RPMI8226 (cell line): ENCODE measurements around the gene TBL1X.
"Not testable (repeated sequence)": the region's sequence is repeated elsewhere in the genome, so short reads cannot be mapped to it uniquely, and the experiment has no call there.

Source experiments
- DNase-seq: peaks from one replicate; pipeline ENCODE4 v3.0.0-alpha.2; 2015

Gene TBL1X

GRCh38 chrX:9500584-9500983 is 35.7 kb downstream of the TBL1X start:
- DNase-seq: no peak

DNA sequence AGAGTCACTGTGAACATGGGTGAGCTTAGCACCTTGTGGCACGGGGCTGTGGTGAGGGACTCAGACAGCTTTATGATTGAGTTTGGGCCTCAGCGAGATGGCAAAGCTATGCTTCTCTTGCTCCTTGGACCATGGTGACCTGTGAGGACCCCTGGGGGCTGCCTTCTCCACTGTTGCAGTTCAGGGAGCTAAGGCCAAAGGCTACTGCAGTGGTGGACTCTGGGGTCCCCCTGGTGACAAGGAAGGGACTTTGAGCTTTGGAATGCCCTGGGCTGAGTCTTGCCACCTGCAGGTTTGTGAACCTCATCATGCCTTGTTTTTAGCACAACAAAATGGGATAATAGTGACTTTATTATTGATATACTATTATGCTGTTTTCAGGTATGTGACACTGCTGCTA is 36.5 kb downstream of the TBL1X start:
- DNase-seq: no peak

DNA sequence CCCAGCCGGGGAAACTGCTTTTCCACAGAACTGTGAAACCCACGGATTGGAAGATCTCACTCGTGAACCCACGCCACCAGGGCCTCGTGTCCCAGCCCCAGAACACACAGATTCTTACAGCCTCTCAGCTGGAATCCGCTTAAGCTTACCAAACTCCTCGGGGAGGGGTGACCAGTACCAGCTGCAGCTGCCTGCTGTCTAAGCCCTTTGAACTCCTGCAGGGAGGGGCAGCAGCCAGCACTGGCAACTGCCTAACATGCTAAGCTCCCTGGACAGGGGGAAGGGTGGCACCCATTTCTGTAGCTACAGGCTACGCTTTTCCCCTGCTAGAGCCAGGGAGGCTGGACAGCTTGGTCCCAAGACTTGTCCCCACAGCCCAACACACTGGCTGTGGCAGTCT is 38.4 kb downstream of the TBL1X start:
- DNase-seq: no peak

GRCh38 chrX:9510366-9510765 is 45.5 kb downstream of the TBL1X start:
- DNase-seq: no peak

DNA sequence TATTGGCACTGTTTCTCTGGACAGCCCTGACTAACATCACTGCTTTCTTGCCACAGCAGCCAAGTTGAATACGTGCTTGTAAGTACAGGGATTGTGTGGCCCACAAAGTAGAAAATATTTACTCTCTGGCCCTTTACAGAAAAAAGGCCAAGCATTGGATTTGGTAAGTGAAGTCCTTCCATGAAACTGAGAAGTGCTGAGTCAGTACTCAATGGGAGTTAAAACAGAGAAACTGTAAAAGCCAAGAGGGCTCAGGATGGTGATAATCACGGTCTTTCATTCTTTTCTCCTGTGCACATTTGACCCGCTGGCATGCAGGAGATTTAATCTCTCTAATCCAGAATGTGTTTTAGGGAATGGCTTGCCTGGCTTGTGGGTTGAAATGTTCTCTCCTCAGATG is 46.1 kb downstream of the TBL1X start:
- no peak for DNase-seq

- DNase-seq: no peak
These were observed 50.6 kb downstream of the TBL1X start for GRCh38 chrX:9515489-9515888.

GRCh38 chrX:9515973-9516538 is 51.2 kb downstream of the TBL1X start:
- no peak for DNase-seq

DNA sequence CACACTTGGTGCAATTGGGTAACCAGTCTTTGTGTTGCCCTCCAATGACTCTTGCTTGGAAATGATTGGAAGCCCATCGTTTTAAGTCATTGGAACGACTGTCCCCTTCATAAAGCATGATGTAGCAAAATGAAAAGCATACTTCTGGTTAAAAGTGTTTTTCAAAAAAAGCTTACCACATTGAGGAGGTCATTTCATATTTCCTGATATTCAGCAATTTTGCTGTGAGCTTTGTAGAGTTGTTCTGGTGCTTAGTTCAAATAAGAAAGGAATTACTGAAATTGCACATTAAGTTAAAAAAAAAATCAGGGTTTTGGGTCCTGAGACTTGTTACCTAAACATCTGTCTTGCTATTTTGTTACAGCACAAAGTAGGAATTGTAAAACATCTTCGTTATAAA is 51.8 kb downstream of the TBL1X start:
- DNase-seq: no peak

DNA sequence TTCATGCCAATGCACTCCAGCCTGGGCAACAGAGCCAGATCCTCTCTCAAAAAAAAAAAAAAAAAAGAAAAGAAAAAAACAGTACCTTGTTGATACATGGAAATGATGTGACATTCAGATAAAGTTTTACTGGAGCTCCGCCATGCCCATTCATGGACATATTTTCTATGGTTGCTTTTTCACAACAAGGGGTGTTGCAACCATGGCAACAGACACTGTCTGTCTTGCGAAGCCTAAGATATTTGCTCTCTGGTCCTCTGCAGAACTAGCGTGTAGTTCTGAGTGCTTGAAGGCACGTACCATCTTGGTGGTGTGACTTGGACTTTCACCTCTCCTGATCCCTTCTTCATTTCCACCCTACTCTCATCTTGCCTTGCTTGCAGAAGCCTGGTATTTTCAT is 53.2 kb downstream of the TBL1X start:
- no peak for DNase-seq

GRCh38 chrX:9518889-9519288 is 54.0 kb downstream of the TBL1X start:
- DNase-seq: no peak

GRCh38 chrX:9519546-9520216 is 54.8 kb downstream of the TBL1X start:
- DNase-seq: no peak

DNA sequence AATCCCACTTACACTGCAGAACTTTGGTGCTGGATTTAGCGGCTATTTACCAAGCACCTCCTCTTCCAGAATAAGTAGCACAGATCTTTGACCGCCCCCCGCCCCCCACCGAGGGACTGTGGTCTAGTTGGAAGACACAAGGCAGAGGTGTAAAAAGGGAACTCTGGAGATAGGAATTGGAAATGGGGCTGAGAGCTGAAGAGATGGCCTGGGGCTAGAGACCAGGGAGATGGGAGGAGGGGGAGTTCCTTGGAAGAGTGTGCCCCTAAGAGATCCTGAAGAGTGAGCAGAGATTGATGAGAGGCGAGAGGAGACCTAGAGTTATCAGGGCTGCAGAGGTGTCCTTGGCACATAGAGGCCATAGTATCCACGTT is 55.3 kb downstream of the TBL1X start:
- DNase-seq: no peak

- DNase-seq: no peak
These were observed 57.7 kb downstream of the TBL1X start for GRCh38 chrX:9522378-9523155.

DNA sequence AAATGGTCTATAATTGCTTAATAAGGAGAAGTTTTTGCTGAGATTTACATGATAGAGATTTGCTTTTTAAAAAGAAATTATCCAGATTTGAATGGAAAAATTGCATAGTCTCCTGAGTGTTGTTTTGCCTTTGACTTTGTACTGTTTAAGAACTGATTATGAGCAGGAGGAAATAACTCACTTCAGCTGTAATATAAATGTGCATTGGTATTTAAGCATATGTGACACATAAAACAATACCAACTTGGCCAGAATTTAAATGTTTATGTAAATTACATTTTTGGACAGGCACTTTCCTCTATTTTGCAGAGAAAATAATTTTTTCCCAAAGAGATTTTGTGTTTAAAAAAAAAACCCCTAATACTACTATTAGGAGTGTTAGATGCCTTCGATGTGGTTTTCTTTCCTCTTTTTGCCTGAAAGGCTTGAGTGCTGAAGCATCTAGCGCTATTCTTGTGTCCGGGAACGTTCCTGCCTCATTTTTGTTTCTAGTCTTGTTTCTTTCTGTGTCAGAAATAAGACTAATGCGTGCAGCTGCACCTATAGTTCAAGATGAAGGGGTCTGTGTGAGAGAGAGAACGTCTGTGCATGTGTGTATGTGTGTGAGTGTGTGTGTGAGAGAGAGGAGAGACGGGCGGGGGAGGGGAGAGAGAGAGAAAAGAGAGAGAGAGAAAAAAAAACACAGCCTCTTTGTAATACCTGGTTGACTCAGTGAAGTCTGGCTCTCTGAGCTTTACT is 60.8 kb downstream of the TBL1X start:
- DNase-seq: no peak

- DNase-seq: no peak
These were observed 62.1 kb downstream of the TBL1X start for GRCh38 chrX:9526965-9527364.

DNA sequence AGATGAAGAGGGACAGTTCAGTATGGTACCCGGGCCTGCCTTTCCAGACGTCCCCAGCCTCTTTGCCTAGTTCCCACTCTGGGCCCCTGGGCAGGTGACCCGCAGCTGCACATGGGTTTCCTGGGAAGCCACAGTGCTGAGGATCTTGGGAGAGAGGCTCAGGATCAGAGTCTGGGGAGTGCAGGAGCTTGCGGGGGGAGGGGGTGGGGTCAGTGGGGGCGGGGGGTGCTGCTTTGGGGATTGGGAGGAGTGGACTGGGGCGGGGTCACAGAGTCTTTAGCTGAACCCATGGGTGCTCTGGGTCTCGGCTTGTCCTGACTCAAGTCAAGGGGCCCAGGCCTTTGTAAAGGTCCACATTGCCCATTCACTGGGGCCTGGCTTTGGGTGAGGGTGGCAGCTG is 63.6 kb downstream of the TBL1X start:
- no peak for DNase-seq

- DNase-seq: no peak
These were observed 64.4 kb downstream of the TBL1X start for GRCh38 chrX:9529223-9529622.

GRCh38 chrX:9530848-9531274 is 66.0 kb downstream of the TBL1X start:
- no peak for DNase-seq

DNA sequence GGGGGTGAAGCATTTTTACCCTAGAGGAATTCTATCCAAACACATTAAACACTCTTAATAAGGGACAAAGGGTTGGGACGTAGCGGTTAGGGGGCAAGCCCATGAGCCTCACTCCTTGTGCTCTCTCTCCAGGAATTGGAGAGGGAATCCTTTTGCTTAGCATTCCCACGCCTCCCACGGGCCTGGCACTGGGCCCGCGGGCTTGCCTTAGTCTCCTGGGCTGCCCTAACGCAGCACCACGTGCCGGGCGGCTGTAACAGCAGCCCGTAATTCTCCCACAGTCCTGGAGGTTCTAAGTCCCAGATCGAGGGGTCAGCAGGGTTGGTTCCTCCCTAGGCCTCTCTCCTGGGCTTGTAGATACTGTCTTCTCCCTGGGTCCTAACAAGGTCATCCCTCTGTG is 67.5 kb downstream of the TBL1X start:
- no peak for DNase-seq

DNA sequence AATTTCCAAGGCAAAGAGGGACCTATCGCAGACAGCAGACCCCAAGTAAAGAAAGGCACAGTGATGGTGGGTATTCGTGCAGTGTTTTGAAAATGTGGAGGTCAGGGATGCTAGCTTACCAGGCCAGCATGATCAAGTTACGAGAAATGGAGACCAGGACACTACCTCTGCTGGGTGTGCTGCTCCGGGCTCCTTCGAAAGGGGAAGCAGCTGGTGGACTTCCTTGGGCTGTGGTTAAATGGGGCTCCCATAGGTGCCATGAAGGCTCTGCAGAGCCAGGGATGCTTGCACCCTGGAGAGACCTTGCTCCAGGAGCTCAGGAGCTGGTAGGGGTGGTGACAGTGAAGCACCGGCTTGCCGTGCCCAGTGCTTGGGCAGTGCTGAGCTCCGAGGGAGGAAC is 68.8 kb downstream of the TBL1X start:
- no peak for DNase-seq

GRCh38 chrX:9534686-9535085 is 69.8 kb downstream of the TBL1X start:
- no peak for DNase-seq

DNA sequence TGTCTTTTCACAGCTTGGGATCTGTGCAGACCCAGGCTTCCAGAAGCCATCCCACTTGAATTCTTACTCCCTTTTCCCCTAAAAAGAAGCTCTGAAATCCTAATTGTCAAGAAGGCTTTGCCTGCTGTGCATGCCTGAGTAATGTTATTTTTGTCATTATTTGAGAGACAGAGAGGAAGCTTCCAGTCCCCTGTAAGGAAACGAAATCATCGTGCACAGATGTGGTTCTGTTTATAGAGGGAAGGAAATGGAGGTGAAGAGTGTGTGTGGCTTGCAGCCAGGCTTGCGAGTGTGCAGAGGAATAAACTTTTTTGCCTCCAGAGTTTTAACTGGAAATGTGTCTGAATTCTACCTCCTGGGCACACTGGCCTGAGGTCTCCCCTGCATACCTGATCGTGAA is 70.2 kb downstream of the TBL1X start:
- DNase-seq: no peak

GRCh38 chrX:9536156-9536555 is 71.3 kb downstream of the TBL1X start:
- DNase-seq: not testable (repeated sequence)

- no peak for DNase-seq
These were observed 72.9 kb downstream of the TBL1X start for GRCh38 chrX:9537781-9538180.
